ENCODE measurements around the gene ZNF746. TPM values are rescaled to one million over a fixed set of nuclear protein-coding genes. Genes with fewer than 3 reads are reported as not detected.

Gene ZNF746
- total RNA-seq, 1 experiment from 2014 or later, result 19.8 TPM

Other genes with a start within 250 kb of the ZNF746 start
- gene ZNF783, start 235.6 kb downstream of the ZNF746 start, total RNA-seq (2014; rRNA removed; shearing (Covaris generic)), result 4.4 and 4.8 TPM in 2 replicates
- 5.4 and 6.1 TPM in 2 replicates for gene ZNF777, start 36.7 kb downstream of the ZNF746 start, total RNA-seq (2014; rRNA removed; shearing (Covaris generic))